Natural killer cell (primary cell): ENCODE measurements around the gene PRKCB. TPM values are rescaled to one million over a fixed set of nuclear protein-coding genes. Genes with fewer than 3 reads are reported as not detected.
"Not testable (repeated sequence)": the region's sequence is repeated elsewhere in the genome, so short reads cannot be mapped to it uniquely, and the experiment has no call there.

ENCODE experiments used
- ATAC-seq, 3 donors: fragments of 150-1000 bp in 2 of 3; fragments of 200-7000 bp in 1 of 3; cut with Tn5 transposase; 1 replicate in 1 of 3; 2 replicates in 2 of 3; pipeline ENCODE4 v1.10.0; 2021; ENCODE audit warnings: mild to moderate bottlenecking in 2 of 3, moderate library complexity in 2 of 3
- DNase-seq, 2 donors: peaks; one replicate each; pipeline versions ENCODE4 v3.0.0 to v3.0.0-alpha.2; 2013 to 2021; ENCODE audit warnings: mixed read lengths in 1 of 2
- H3K27ac ChIP-seq: one replicate; pipeline ENCODE4 v1.5.1; 2013; ENCODE audit warnings: mild to moderate bottlenecking, low read length
- H3K27me3 ChIP-seq: one replicate; pipeline ENCODE4 v1.6.1; 2013; ENCODE audit warnings: low read length; ENCODE audit not compliant: control insufficient read depth, insufficient read depth
- H3K36me3 ChIP-seq: one replicate; pipeline ENCODE4 v1.6.1; 2013; ENCODE audit warnings: low read length; ENCODE audit not compliant: control insufficient read depth, insufficient read depth
- H3K4me1 ChIP-seq: one replicate; pipeline ENCODE4 v1.6.1; 2013; ENCODE audit warnings: low read length; ENCODE audit not compliant: control insufficient read depth, insufficient read depth
- H3K4me3 ChIP-seq: one replicate; pipeline ENCODE4 v1.5.1; 2013; ENCODE audit warnings: low read length
- H3K9me3 ChIP-seq: one replicate; pipeline ENCODE4 v1.6.1; 2013; ENCODE audit warnings: low read length; ENCODE audit not compliant: control insufficient read depth, insufficient read depth
- H3K27ac Mint-ChIP-seq, 2 donors: one replicate each; pipeline ENCODE4 v1.8.0; 2022; ENCODE audit warnings: mild to moderate bottlenecking in 2 of 2, mixed read lengths in 2 of 2, moderate library complexity in 1 of 2
- H3K27me3 Mint-ChIP-seq, 2 donors: one replicate each; pipeline ENCODE4 v1.8.0; 2022; ENCODE audit warnings: low read depth in 2 of 2, mixed read lengths in 2 of 2
- H3K36me3 Mint-ChIP-seq: one replicate; pipeline ENCODE4 v1.8.0; 2022; ENCODE audit warnings: mixed read lengths
- H3K4me1 Mint-ChIP-seq, 2 donors: one replicate each; pipeline ENCODE4 v1.8.0; 2022; ENCODE audit warnings: mixed read lengths in 2 of 2
- H3K4me3 Mint-ChIP-seq: one replicate; pipeline ENCODE4 v1.8.0; 2022; ENCODE audit warnings: mild to moderate bottlenecking, moderate library complexity, mixed read lengths
- H3K9me3 Mint-ChIP-seq, 2 donors: one replicate each; pipeline ENCODE4 v1.8.0; 2022; ENCODE audit warnings: mixed read lengths in 2 of 2
- CTCF ChIP-seq: fragments of 200-600 bp; IDR thresholded peaks from one replicate; pipeline ENCODE4 v1.8.0; 2022; ENCODE audit warnings: antibody characterized with exemption
- WGBS: methylation state at CpG from one replicate; pipeline ENCODE4 v1.1.7; 2013; ENCODE audit warnings: missing lambda C conversion rate; ENCODE audit not compliant: insufficient coverage; 5-methylcytosine and 5-hydroxymethylcytosine counted together
- intact Hi-C: fragments of 100-400 bp; cut with micrococcal nuclease; formaldehyde crosslinking; loops from one replicate; pipeline ENCODE4 v1.14.2; 2022
- total RNA-seq, 4 donors: library from RNA; stranded (reverse); fragments of 120-200 nt in 1 of 4; gene quantifications; one replicate each; pipeline versions ENCODE4 v1.2.3 to v1.2.4, GENCODE V29; 2013 to 2022

PRKCB gene
- total RNA-seq, 3 donors from 2014 or later (not counting 1 experiment from before 2014, with no cell fraction given): 182 to 222 (median 183) TPM

GRCh38 chr16:24013054-24013636 lies 177.4 kb downstream of the PRKCB start:
- peak overlapping the region; percentile 84 to 86 for H3K27ac Mint-ChIP-seq
- H3K27me3 Mint-ChIP-seq: no peaks in the 10 kb centered on the region
- Histone ChIP-seq H3K4me1 (peaks cover 54% of the 10 kb centered on the region), H3K9me3 (no peaks in the 10 kb centered on the region), H3K27ac (no peak overlapping the region), H3K4me3 (no peak overlapping the region), H3K27me3 (no peaks in the 10 kb centered on the region), H3K36me3 (no peaks in the 10 kb centered on the region)
- peak overlapping the region; percentile 70 for H3K4me3 Mint-ChIP-seq
- intact Hi-C loops: no loop called here
- no peaks in the 10 kb centered on the region for H3K9me3 Mint-ChIP-seq
- ATAC-seq: no peak
- no peak for TF ChIP-seq CTCF
- no peaks in the 10 kb centered on the region for H3K36me3 Mint-ChIP-seq
- DNase-seq: no peak
- WGBS: 78% methylated on average over 4 of the region's 5 CpGs
- H3K4me1 Mint-ChIP-seq: peaks cover 73 to 77% of the 10 kb centered on the region in 2 donors

DNA sequence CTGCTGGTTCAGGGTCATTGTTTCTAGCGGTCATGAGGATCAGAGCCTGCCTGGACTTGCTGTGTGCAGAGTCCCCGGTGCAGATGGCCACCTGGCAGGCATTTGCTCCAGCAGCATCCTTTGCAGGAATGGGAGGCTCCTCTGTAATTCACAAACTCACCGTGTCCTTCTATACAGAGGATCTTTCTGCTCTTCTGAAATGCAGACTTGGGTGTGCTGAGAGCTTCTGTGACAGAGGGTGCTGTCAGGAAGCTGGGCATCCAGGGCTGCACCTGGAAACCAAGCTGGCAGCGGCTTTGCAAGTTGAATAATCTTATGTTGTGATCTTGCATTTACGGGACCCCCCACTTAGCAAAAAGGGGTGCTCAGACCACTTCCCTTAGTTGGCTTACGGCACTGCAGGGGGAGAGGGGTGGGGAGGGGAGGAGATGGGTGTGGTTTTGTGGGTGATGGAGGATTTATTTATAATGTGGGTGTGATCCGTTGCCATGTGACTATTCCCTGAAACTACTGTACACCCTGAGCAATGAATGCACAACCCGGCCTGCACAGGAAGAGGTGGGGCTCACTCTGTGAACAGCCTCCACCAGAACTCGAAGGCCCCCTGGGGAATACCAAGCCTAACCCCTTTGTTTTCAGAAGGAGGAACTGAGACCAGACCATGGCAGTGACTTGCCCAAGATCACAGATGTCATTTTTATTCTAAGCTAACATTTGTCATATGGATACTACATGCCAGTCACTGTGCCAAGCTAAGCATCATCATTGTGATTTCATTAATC lies 178.3 kb downstream of the PRKCB start:
- DNase-seq (peak; percentile 37 to 85), ATAC-seq (peak; percentile 87 to 91 (median 88))
- H3K9me3 Mint-ChIP-seq: no peaks in the 10 kb centered on the region
- H3K9me3 ChIP-seq: no peaks in the 10 kb centered on the region
- no peaks in the 10 kb centered on the region for H3K36me3 Mint-ChIP-seq
- H3K36me3 ChIP-seq: no peaks in the 10 kb centered on the region
- peaks cover 70 to 74% of the 10 kb centered on the region in 2 donors for H3K4me1 Mint-ChIP-seq
- intact Hi-C loops: no loop called here
- peaks cover 54% of the 10 kb centered on the region for H3K4me1 ChIP-seq
- peak overlapping the region; percentile 73 for H3K4me3 Mint-ChIP-seq
- no peaks in the 10 kb centered on the region for H3K27me3 ChIP-seq
- H3K27me3 Mint-ChIP-seq: no peaks in the 10 kb centered on the region
- 11% methylated on average over 9 of the region's 9 CpGs for WGBS
- peak overlapping the region; percentile 84 to 86 for H3K27ac Mint-ChIP-seq
- peak overlapping the region; percentile 66 for H3K27ac ChIP-seq
- no peak overlapping the region for H3K4me3 ChIP-seq
- TF ChIP-seq CTCF: no peak

GRCh38 chr16:24014955-24015354 lies 179.2 kb downstream of the PRKCB start:
- DNase-seq, ATAC-seq, H3K9me3 Mint-ChIP-seq, intact Hi-C loops, H3K27me3 ChIP-seq, H3K36me3 ChIP-seq, H3K4me3 ChIP-seq, H3K27me3 Mint-ChIP-seq, H3K36me3 Mint-ChIP-seq, H3K9me3 ChIP-seq: not testable (repeated sequence)
- Histone ChIP-seq H3K4me1 (peaks cover 46% of the 10 kb centered on the region), H3K27ac (peak overlapping the region; percentile 66)
- Mint-ChIP-seq H3K4me1 (peaks cover 70 to 72% of the 10 kb centered on the region in 2 donors), H3K4me3 (peak overlapping the region; percentile 17), H3K27ac (peak overlapping the region; percentile 84 to 86)
- 88% methylated on average over 7 of the region's 7 CpGs for WGBS

- Histone ChIP-seq H3K4me1 (peaks cover 42% of the 10 kb centered on the region), H3K4me3 (no peak overlapping the region), H3K27me3 (no peaks in the 10 kb centered on the region), H3K27ac (peak overlapping the region; percentile 23), H3K36me3 (no peaks in the 10 kb centered on the region), H3K9me3 (no peaks in the 10 kb centered on the region)
- Mint-ChIP-seq H3K27ac (peak overlapping the region; percentile 84 to 86), H3K27me3 (no peaks in the 10 kb centered on the region), H3K9me3 (no peaks in the 10 kb centered on the region), H3K36me3 (no peaks in the 10 kb centered on the region), H3K4me3 (no peak overlapping the region), H3K4me1 (peaks cover 67% of the 10 kb centered on the region in 2 donors)
- DNase-seq (no peak), ATAC-seq (no peak)
- 91% methylated on average over 4 of the region's 5 CpGs for WGBS
- no peak for TF ChIP-seq CTCF
- intact Hi-C loops: no loop called here
Observed at GRCh38 chr16:24015923-24016322, 180.1 kb downstream of the PRKCB start.
